ENCODE results near the gene SMNDC1. TPM values are rescaled to one million over a fixed set of nuclear protein-coding genes. Genes with fewer than 3 reads are reported as not detected.
"Not testable (repeated sequence)": the region's sequence is repeated elsewhere in the genome, so short reads cannot be mapped to it uniquely, and the experiment has no call there.

SMNDC1 gene
- total RNA-seq, 1 donor from 2014 or later: 11.5 TPM

GRCh38 chr10:110258542-110258941, 46.2 kb downstream of the SMNDC1 start:
- no peak for DNase-seq (ENCODE audit: extremely low read depth, low read depth, low spot score)

DNA sequence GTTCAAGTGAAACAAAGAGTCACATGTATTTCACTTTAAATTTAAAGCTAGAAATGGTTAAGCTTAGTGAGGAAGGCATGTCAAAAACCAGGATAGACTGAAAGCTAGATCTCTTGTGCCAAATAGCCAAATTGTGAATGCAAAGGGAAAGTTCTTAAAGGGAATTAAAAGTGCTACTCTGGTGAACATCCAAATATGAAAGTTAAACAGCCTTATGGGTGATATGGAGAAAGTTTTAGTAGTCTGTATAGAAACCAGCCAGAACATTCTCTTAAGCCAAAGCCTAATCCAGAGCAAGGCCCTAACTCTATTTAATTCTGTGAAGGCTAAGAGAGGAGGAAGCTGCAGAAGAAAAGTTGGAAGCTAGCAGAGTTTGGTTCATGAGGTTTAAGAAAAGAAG, 50.3 kb downstream of the SMNDC1 start:
- no peak for DNase-seq (ENCODE audit: extremely low read depth, low read depth, low spot score)

DNA sequence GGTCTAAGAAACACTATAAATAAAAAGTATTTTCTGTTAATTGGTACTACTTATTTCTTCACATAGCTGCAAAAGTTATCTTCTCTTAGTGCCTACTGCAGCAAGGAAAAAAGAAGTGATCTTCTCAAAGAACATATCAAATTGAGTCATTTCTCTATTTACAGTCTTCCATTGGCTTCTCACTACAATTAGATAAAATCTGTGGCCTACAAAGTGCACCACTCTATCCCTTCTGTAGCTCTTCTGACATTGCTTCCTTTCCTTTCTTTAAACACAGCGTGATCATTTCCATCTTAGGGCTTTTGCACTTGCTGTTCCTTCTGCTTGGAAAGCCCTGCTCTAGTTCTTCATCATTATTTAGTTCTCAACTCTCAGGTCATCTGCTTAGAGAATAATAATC, 52.6 kb downstream of the SMNDC1 start:
- DNase-seq (ENCODE audit: extremely low read depth, low read depth, low spot score): no peak

GRCh38 chr10:110251392-110251791, 53.3 kb downstream of the SMNDC1 start:
- not testable (repeated sequence) for DNase-seq (ENCODE audit: extremely low read depth, low read depth, low spot score)

DNA sequence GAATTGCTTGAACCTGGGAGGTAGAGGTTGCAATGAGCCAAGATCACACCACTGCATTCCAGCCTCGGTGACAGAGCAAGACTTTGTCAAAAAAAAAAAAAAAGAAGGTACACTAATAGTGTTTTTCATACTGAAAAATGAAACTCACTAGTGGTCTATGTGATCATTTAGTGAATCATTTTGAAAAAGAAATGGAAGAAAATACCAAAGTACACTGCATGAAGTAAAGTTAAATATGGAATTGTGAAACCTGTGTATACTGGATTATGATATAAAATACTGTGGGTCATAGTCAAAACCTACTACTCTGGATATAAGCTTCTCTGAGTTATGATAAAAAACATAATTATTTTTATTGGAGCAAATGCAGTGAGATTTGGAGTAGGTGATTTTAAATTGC, 55.2 kb downstream of the SMNDC1 start:
- DNase-seq (ENCODE audit: extremely low read depth, low read depth, low spot score): not testable (repeated sequence)

GRCh38 chr10:110247833-110248232, 56.9 kb downstream of the SMNDC1 start:
- not testable (repeated sequence) for DNase-seq (ENCODE audit: extremely low read depth, low read depth, low spot score)

- DNase-seq (ENCODE audit: extremely low read depth, low read depth, low spot score): no peak
These were observed 60.2 kb downstream of the SMNDC1 start for GRCh38 chr10:110244550-110244949.

DNA sequence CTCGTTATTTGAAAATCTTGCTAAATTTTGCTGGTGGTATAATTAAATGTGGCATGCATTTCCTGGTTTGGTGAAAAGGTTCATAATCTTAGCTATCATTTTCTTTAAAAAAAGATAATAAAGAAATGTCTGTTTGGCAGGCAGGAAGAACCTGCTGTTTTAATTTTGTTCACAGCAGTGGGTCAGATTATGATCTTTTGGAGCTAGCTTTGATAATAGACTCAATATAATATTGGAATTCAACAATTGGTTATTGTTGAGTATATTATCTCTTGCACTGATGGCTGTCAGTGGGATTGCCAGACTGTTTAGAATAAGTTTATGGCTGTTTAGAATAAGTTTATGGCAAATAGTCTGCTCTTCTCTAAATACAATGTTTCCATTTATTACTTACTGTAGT, 62.2 kb downstream of the SMNDC1 start:
- no peak for DNase-seq (ENCODE audit: extremely low read depth, low read depth, low spot score)

DNA sequence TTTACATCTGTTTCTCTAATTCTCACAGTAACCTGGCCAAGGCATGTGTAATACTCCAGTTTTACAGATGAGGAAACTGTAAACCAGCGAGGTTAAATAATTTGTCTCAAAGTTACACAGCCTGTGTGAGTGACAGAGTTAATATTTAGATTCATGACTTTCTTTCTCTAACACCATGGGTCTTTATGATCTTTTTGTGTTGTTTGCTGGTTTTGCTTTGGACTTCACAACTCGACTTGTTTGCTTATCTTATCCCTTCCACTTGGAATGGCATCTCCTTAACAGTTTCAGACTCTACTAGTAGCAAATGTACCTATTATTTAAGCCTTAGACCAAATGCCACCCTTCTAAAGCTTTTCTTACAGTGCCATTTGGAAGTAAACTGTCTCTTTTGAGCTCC, 62.9 kb downstream of the SMNDC1 start:
- no peak for DNase-seq (ENCODE audit: extremely low read depth, low read depth, low spot score)

DNA sequence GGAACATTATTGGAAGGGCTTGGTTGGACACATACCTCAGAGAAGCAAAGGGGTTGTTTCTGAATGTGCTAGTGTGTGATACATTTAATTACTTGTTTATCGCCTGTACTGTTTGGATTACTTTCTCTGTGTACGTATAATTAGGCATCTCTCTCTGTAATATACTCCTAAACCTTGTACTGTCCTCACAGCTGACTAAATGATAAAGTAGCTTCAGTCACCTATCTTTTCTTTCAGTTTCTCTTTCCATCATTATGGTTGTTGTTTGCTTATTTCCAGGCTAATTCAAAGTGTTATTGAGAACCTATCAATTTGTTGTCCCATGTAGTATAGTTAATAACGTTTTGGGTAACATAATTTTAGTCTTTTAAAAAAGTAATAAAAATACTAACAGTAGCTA, 63.3 kb downstream of the SMNDC1 start:
- no peak for DNase-seq (ENCODE audit: extremely low read depth, low read depth, low spot score)

Other genes starting within 250 kb of the SMNDC1 start
- gene MXI1, start 97.3 kb downstream of the SMNDC1 start, total RNA-seq: 3.3 and 6.8 TPM in 2 replicates
- gene DUSP5, start 193.0 kb upstream of the SMNDC1 start, total RNA-seq: 27.6 and 28.8 TPM in 2 replicates